Middle frontal gyrus (tissue), 1 donor: Measurements from ENCODE around the gene COPG2.
"Not testable (repeated sequence)": the region's sequence is repeated elsewhere in the genome, so short reads cannot be mapped to it uniquely, and the experiment has no call there.

ENCODE experiments used
- DNase-seq: peaks from one replicate; pipeline ENCODE4 v3.0.0-alpha.2; 2015; ENCODE audit warnings: low spot score; ENCODE audit errors: extremely low spot score

COPG2 gene

DNA sequence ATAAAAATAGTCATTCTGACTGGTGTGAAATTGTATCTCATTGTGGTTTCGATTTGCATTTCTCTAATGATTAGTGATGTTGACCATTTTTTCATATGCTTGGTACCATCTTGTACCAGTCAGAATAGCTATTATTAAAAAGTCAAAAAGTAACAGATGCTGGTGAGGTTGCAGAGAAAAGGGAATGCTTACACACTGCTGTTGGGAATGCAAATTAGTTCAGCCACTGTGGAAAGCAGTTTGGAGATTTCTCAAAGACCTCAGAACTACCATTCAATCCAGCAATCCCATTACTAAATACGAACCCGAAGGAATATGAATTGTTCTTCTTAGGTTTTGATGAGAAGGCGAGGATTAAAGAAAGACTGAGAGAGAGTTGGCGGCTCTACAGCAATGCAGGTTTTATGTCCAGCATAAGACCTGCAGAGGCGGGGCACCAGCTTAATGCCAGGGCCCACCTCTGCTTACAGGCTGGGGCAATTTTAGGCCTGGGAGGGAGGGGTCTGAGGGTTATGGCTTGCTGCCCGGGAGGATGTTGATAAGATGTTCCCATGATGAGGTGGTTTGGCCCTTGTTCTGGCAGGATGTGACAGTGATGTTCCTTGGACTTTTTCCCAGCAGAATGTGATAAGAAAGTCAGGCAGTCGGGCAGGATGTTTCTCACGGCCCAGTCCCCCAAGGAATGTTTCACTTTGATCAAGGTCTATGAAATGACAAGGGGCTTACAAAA, 102.2 kb downstream of the COPG2 start:
- DNase-seq = no peak

DNA sequence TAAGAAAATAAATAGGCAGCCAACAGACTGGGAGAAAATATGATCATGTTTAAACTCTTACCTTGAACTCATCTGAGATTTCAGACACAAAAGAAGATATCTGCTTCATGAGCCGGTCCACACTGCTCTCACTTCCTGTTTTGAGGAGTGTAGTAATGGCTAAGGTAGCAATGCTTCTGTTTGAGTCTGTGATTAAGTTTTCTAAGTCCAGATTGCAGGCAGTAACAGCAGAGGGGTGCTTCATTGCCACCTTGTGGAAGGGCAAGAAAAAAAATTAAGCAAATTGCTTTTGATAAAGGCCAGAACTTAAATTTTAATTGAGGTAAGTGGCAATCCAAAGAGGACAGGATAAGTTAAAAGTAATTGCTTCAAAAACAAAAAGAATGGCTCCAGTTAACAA, 107.6 kb downstream of the COPG2 start:
- no peak for DNase-seq

DNA sequence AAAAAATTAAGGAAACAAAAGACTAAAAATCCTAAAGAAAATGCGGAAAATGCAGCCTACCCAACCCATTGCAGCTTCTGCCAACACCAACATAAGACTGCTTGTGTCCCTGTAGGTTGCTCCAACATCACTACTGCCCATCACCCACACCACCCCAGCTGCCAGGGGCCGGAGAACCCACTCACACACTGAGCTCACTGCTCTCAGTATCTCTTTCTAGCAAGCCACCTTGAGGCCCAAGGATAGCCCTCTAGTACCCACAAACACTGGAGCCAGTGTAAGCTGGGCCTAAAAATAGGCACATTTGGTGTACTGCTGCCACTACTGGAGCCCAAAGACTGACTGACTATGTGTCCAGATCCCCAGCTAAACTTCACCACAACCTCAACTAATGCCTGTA, 109.4 kb downstream of the COPG2 start:
- DNase-seq = no peak

DNA sequence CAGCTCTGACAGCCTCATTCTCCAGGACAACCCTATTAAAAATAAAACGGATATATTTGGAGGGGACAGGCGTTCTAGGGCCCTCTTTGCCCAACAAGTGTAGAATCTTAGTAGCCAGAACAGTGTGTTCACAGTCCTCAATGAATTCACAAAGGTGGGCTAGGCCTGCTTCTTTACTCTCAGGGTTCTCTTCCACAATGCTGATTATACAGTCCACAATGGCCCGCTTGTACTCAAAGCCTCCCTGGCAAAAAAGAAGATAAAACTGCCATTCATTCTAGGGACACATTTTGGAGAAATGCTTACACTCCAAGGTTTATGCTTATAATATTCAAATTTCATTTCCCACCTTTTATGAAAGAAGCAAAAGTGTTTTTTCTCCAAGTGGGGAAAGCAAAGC, 114.1 kb downstream of the COPG2 start:
- no peak for DNase-seq

DNA sequence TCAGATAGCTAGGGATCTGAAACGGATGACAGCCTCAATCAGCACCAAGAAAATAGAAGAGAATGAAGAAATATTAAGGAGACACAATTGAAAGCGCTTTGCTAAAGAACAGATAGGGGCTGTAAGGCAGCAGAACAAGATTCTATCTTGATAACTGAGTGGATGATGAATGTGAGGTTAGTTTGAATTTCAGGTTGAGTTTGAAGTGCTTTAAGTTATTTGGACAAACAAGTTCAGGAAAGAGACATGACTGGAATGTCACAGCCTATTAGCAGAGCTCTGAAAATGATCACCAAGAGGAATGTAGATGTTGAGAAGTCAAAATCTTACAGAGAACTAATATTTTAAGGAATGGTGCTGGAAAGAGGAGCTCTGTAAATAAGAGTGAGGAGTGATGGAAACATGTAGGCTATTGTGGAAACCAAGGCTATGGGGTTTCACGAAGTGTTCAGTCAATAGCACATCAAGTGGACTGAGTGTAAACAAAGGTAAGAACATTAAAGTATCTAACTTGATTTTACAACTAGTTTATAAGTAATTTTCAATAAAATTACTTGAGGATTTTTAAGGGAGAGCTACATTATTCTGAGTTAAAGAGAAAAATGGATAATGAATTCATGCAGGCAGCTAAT, 115.0 kb downstream of the COPG2 start:
- DNase-seq = no peak

DNA sequence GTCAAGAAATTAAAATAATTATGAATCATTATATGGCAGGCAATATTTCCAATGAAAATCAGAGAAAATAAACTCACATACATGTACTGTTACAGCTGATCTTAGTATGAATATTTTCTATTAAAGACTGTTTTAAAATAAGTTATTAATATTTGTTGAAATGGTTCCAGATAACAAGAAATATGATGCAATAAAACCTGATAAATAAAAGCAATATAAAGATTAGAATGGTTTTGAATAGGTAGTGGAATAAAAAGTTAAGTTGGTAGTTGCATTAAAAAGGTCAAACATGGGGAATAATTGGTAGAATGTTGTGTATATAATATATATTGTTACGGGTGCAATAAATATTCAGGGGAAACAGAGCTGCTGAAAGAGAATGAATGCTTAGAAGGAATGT, 124.2 kb downstream of the COPG2 start:
- DNase-seq = no peak

DNA sequence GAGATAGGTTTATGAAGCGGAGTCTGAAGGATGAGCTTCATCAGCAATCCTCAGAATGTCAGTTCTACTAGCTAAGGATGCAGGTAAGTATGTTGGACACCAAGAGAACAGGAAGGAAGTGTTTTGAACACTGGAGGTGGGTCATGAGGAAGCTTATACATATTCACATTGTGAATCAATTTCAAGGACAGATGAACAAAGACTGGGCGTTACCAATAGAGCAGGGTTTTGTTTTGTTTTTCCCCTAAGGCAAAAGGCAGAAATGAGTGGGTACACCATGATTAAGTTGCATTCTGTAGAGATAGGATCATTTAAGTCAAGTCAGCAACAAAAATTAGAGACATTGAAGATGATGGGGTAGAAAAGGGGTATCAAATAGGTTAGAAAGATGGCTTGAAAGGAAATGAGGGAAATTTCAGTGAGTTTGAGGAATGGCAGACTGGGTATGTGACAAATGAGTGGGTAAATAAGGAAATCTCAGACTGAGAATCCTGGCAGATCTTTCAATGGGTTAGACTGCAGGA, 125.0 kb downstream of the COPG2 start:
- DNase-seq = no peak

DNA sequence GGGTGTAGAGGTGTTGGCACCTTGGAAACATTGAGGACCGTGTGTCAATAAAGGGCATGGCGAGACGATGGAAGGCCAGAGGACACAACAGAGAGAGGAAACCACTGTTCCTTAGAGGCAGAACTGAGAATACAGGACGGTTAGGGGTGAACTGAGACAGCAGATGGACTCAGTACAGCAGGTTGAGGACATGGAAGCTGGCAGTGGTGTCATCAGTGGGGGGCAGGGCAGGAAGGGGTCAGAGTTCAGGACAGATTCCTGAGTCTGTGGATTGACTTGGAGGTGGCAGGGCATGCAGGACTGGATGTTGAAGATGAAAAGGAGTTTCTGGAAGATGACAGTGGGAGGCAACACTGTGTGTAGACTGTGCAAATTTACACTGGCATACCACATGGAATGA, 126.3 kb downstream of the COPG2 start:
- not testable (repeated sequence) for DNase-seq

DNA sequence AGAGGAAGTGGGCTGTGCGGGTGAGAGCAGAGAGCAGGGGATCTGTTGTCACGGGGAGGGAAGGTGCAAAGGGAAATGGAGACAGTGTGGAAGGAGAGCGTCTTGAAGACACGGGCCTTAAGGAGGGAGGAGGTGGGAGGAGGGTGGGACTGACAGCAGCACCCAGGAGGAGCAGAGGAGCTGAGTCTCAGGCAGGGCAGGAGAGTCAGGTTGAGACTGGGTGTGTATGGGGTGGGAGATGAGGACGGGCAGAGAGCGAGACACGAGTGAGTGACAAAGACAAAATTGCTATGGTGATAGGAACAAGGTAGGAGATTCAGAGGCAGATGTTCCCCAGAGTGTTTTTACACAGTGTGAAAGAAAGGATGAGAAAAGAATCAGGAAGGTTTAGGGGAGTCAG, 127.3 kb downstream of the COPG2 start:
- DNase-seq = not testable (repeated sequence)

DNA sequence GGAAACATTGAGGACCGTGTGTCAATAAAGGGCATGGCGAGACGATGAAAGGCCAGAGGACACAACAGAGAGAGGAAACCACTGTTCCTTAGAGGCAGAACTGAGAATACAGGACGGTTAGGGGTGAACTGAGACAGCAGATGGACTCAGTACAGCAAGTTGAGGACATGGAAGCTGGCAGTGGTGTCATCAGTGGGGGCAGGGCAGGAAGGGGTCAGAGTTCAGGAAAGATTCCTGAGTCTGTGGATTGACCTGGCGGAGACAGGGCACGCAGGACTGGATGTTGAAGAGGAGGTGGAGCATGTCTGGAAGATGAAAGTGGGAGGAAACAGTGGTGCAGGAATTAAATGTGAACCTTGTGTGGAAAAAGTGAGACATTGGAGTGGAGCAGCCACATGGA, 130.7 kb downstream of the COPG2 start:
- not testable (repeated sequence) for DNase-seq

DNA sequence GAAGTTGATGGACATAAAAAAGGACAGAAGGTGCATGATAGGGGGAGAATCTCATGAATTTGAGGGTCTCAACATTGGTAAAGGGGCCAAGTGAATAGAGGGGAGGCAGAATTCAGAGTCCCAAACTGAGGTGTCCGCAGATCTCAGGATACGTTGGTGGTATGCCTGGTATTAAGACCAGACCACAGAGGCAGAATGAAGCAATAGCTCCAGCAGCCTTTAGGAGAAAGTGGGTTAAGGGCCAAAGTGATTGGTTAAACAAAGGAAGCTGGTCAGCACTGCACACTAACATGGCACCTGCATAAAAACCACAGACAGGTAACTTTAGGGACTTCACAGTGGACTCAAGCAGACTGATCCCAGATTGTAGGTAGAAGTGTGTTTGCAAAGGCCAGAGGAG, 139.1 kb downstream of the COPG2 start:
- no peak for DNase-seq

DNA sequence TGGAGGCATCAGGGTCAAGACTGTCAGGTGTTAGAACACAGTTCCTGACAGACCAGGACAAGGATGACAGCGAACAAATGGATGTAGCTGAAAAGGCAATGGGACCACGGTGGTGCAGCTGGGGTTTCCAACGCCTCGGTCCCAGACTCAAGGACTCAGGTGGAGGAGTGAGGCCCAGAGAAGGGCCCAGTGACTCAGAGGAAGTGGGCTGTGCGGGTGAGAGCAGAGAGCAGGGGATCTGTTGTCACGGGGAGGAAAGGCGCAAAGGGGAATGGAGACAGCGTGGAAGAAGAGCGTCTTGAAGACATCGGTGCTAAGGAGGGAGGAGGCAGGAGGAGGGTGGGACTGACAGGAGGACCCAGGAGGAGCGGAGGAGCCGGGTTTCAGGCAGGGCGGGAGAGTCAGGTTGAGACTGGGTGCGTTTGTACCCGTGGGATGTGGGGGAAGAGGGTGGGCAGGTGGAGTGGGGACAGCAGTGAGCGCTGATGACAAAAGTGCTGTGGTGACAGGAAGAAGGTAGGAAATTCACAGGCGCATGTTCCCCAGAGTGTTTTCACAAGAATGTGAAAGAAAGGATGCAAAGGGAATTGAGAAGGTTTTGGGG, 140.7 kb downstream of the COPG2 start:
- DNase-seq = not testable (repeated sequence)

DNA sequence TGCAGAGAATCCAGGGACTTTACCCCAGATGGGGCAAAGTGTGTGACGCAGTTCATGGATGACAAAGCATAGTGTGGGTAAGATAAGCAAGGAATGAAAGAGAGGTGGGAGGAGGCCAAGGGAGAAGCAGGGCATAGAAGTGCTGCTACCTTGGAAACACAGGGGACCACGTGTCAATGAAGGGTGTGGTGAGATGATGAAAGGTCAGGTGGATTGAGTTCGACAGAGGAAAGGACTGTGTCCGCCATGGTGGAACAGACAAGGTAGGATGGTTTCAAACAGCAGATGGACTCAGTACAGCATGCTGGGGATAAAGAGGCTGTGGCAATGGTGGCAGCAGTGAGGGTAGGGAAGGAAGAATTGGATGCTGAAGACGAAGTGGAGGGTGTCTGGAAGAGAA, 143.9 kb downstream of the COPG2 start:
- DNase-seq = no peak

DNA sequence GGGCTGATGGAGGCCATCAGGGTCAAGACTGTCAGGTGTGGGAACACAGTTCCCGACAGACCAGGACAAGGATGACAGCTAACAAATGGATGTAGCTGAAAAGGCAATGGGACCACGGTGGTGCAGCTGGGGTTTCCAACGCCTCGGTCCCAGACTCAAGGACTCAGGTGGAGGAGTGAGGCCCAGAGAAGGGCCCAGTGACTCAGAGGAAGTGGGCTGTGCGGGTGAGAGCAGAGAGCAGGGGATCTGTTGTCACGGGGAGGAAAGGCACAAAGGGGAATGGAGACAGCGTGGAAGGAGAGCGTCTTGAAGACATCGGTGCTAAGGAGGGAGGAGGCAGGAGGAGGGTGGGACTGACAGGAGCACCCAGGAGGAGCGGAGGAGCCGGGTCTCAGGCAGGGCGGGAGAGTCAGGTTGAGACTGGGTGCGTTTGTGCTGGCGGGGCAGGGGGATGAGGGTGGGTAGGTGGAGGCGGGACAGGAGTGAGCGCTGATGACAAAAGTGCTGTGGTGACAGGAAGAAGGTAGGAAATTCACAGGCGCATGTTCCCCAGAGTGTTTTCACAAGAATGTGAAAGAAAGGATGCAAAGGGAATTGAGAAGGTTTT, 144.9 kb downstream of the COPG2 start:
- DNase-seq = not testable (repeated sequence)

DNA sequence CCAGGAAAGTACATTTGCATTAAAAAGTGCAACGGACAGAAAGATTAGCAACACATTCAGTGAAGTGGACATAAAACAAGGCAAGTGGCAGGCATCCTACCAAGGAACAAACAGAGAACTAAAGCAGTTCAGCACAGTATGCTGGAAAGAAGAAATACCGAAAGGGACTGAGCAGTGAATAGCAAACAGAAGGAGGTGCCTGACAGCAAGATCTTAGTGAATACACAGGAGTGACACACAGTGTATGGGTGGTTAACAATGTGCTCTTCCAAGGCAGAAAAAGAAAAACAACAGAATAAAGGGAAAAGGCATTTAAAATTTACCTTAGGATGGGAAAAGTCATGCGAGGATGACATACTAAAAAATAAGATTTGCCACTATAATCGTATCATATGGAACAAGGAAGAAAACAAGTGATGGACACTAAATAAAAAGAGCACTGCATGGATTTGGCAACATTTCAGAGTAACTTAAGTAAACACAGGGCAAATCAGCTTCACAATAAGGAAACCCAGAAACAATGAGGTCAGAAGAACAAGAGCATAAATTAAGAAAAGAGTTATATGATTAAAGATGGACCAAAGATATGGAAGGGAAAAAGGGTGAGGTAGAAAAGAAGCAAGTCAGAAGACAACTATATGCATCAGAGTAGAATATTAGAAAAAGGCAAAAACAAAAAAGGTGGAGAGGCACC, 147.1 kb downstream of the COPG2 start:
- no peak for DNase-seq

DNA sequence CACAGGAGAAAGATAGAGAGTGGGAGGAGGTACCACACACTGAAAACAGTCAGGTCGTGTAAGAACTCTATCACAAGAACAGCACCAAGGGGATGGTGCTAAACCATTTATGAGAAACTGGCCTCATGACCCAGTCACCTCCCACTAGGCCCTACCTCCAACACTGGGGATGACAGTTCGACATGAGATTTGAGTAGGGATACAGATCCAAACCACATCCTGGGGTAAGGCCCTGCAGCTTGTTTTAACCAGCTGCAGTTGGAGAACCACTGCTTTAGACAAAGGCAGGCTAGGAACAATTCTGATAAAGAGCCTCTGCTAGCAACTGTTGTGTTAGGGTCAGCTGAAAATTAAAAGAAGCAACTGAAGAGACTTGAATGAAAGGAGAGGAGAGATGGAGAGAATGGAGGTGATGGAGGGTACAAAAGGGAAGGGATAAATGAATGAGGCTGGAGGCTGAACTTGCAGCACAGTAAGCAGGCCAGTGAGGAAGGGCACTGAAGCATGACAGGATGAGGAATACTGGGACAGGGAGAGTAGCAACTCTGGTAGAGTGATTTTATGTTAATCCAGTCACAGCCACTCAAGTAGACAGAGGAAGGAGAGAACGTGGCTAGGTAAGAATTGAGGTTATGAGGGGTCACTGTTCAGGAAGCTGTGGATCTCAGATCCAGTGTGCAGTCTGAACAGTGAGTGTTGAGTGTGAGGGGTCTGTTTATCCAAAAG, 153.1 kb downstream of the COPG2 start:
- no peak for DNase-seq

DNA sequence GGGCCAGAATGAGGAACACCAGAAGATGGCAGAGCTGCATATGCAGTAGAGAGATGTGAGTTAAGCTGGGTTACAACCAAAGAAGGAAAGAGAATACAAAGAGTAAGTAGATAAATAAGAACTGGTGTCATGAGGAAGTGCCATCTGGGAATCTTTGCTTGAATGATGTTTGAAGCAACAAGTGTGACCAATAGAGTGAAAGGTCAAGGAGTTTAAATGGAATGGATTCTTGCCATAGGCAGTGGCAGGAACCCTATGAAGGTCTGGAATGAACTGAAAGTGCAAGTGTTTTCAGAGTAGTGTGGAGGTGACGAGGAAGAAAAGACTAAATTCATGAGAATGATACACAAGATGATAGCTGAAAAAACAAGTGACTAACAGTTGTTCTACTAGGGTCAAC, 155.1 kb downstream of the COPG2 start:
- DNase-seq = no peak

DNA sequence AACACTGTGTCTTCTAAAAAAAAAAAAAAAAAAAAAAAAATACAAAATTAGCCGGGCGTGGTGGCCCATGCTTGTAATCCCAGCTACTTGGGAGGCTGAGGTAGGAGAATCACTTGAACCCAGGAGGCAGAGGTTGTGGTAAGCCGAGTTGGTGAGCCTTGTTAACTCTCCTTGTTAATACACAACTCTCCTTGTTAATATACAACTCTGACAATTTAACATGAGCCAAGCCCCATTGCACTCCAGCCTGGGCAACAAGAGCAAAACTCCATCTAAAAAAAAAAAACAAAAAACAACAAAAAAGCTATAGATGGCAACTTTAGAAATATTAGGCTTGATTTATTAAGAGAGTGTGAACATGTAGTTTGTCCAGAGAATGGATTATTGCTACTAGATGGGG, 156.5 kb downstream of the COPG2 start:
- DNase-seq = not testable (repeated sequence)

DNA sequence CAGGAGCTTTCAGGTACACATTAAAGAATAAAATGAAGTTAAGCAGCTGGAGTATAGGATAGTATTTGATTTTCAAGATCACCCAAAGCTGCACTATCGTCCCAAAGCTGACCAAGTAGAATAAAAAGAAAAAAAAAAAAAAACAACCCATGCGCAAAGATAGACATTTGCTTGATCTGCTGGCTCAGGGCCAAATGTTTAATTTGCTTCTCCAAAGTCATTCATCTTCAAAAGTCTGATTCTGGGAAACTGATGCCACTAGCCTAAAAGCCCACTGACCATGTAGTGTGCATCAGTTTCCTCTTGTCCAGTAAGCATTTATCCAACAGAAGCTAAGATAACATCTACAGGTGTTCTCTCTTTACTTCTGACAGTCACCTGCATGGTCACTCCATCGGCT, 162.2 kb downstream of the COPG2 start:
- DNase-seq = no peak

DNA sequence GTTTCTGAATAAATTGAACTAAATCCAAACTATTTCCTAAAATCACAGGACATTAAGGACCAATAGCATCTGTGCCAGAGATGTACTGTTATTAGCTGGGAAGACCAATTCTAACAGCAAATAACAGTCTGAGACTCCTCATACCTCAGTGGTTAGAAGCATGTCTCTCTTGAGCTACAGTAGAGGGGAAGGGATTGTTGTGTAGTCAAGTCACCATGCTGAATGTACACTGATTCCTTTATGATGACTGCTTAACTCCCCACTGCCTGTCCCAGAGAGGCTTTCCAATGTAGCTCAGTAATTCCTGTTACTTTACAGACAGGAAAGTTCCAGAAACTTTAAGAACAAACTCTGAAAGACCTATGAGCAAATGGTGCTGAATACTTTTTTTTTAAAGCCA, 162.8 kb downstream of the COPG2 start:
- DNase-seq = no peak

DNA sequence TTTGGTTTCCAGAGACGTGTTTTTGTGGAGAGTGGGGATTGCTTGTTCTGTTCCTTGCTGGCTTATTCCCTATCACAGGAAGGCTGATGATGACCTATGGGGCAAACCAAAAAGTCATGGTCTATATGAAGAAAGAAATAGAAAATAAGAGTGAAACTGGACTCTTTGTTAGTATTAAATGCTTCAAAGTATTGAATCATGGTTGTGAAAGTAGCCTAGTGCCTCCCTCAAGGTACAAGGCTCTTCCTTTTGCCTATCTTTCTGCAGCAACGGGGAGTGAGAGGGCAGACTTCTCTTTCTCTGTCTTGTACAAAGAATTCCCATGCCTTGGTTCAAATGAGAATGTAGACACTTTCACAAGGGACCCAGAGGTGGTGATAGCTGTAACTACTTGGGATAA, 167.6 kb downstream of the COPG2 start:
- DNase-seq = no peak
